Neural crest cell (in vitro differentiated cells): ENCODE measurements around the gene PPP2R5D. TPM values are rescaled to one million over a fixed set of nuclear protein-coding genes. Genes with fewer than 3 reads are reported as not detected.

Source experiments
- total RNA-seq: library from RNA; stranded (reverse); gene quantifications from 2 replicates; pipeline ENCODE4 v1.2.1, GENCODE V29; 2021

Gene PPP2R5D
- total RNA-seq, 1 donor from 2014 or later, result 67.5 TPM

Other genes starting within 250 kb of the PPP2R5D start
- gene TBCC, start 238.5 kb upstream of the PPP2R5D start, total RNA-seq, result 21.7 and 23.2 TPM in 2 replicates
- 6.2 and 6.7 TPM in 2 replicates for gene BICRAL, start 202.5 kb upstream of the PPP2R5D start, total RNA-seq
- gene RPL7L1, start 105.0 kb upstream of the PPP2R5D start, total RNA-seq, result 103 and 105 TPM in 2 replicates
- not detected in 2 replicates for gene PTCRA, start 68.5 kb upstream of the PPP2R5D start, total RNA-seq
- gene CNPY3, start 55.1 kb upstream of the PPP2R5D start, total RNA-seq, result 61.3 and 62.6 TPM in 2 replicates
- 1.5 and 1.8 TPM in 2 replicates for gene GNMT, start 23.8 kb upstream of the PPP2R5D start, total RNA-seq
- gene PEX6, start 5.4 kb upstream of the PPP2R5D start, total RNA-seq, result 21.7 and 22.5 TPM in 2 replicates
- gene MEA1, start 29.4 kb downstream of the PPP2R5D start, total RNA-seq, result 94.7 and 102 TPM in 2 replicates
- 105 and 109 TPM in 2 replicates for gene KLHDC3, start 29.7 kb downstream of the PPP2R5D start, total RNA-seq
- 89.1 and 93.4 TPM in 2 replicates for gene RRP36, start 37.1 kb downstream of the PPP2R5D start, total RNA-seq
- 40.6 and 42.9 TPM in 2 replicates for gene CUL7, start 69.3 kb downstream of the PPP2R5D start, total RNA-seq
- 45.7 and 56.8 TPM in 2 replicates for gene MRPL2, start 74.9 kb downstream of the PPP2R5D start, total RNA-seq
- 16.7 and 20.3 TPM in 2 replicates for gene KLC4, start 75.1 kb downstream of the PPP2R5D start, total RNA-seq
- 101 and 106 TPM in 2 replicates for gene PTK7, start 91.7 kb downstream of the PPP2R5D start, total RNA-seq
- 37.5 and 37.8 TPM in 2 replicates for gene SRF, start 186.7 kb downstream of the PPP2R5D start, total RNA-seq
- 37.2 and 37.5 TPM in 2 replicates for gene CUL9, start 197.6 kb downstream of the PPP2R5D start, total RNA-seq
- 50.3 and 55.1 TPM in 2 replicates for gene DNPH1, start 244.9 kb downstream of the PPP2R5D start, total RNA-seq